Neural cell (in vitro differentiated cells): Measurements from ENCODE around the gene ICOSLG. TPM values are rescaled to one million over a fixed set of nuclear protein-coding genes. Genes with fewer than 3 reads are reported as not detected.
"Not testable (repeated sequence)": the region's sequence is repeated elsewhere in the genome, so short reads cannot be mapped to it uniquely, and the experiment has no call there.

Experiments
- H2AFZ ChIP-seq: fragments of 200-600, 300-800 bp; sonication (generic), shearing (Covaris generic); 2 replicates; pipeline ENCODE4 v1.6.0; 2014; ENCODE audit warnings: low read depth, mild to moderate bottlenecking, antibody characterized with exemption, low read length, moderate library complexity
- H3F3A ChIP-seq: fragments of 200-600 bp; shearing (Covaris generic); 2 replicates; pipeline ENCODE4 v1.6.1; 2016; ENCODE audit warnings: mild to moderate bottlenecking, moderate library complexity, mixed read lengths, antibody characterized with exemption, low read length; ENCODE audit not compliant: insufficient read depth, poor library complexity, severe bottlenecking
- H3K27ac ChIP-seq: fragments of 200-600, 300-800 bp; sonication (generic), shearing (Covaris generic); 2 replicates; pipeline ENCODE4 v1.5.1; 2014; ENCODE audit warnings: mild to moderate bottlenecking, low read length, moderate library complexity
- H3K27me3 ChIP-seq: fragments of 300-800, 200-600 bp; sonication (generic), shearing (Covaris generic); 2 replicates; pipeline ENCODE4 v1.6.0; 2014; ENCODE audit warnings: mild to moderate bottlenecking, low read depth, low read length, moderate library complexity; ENCODE audit not compliant: insufficient read depth
- H3K36me3 ChIP-seq: fragments of 300-800, 200-600 bp; sonication (generic), shearing (Covaris generic); 2 replicates; pipeline ENCODE4 v1.5.1; 2014; ENCODE audit warnings: mild to moderate bottlenecking, antibody characterized with exemption, low read length, moderate library complexity; ENCODE audit not compliant: insufficient read depth
- H3K4me2 ChIP-seq: fragments of 300-800, 200-600 bp; sonication (generic), shearing (Covaris generic); 2 replicates; pipeline ENCODE4 v1.6.0; 2014; ENCODE audit warnings: mild to moderate bottlenecking, low read length
- H3K4me3 ChIP-seq: fragments of 300-800, 200-600 bp; sonication (generic), shearing (Covaris generic); 2 replicates; pipeline ENCODE4 v1.5.1; 2014; ENCODE audit warnings: mild to moderate bottlenecking, low read length, moderate library complexity
- H3K79me2 ChIP-seq: fragments of 200-600 bp; shearing (Covaris generic); replicated peaks from 2 replicates; pipeline ENCODE4 v1.6.0; 2014; ENCODE audit warnings: mild to moderate bottlenecking, low read length, moderate library complexity; ENCODE audit not compliant: insufficient read depth
- H3K9ac ChIP-seq: fragments of 300-800, 200-600 bp; sonication (generic), shearing (Covaris generic); 2 replicates; pipeline ENCODE4 v1.6.1; 2016; ENCODE audit warnings: mild to moderate bottlenecking, low read length, mixed read lengths
- H3K9me2 ChIP-seq: fragments of 200-600 bp; shearing (Covaris generic); 2 replicates; pipeline ENCODE4 v1.6.1; 2016; ENCODE audit warnings: mild to moderate bottlenecking, low read length, mixed read lengths; ENCODE audit not compliant: insufficient read depth
- H3K9me3 ChIP-seq: fragments of 200-600, 300-800 bp; sonication (generic), shearing (Covaris generic); 2 replicates; pipeline ENCODE4 v1.6.1; 2016; ENCODE audit warnings: mild to moderate bottlenecking, mixed run types, low read length, moderate library complexity, mixed read lengths
- H4K20me1 ChIP-seq: fragments of 200-600 bp; shearing (Covaris generic); 2 replicates; pipeline ENCODE4 v1.6.1; 2016; ENCODE audit warnings: mild to moderate bottlenecking, mixed run types; ENCODE audit not compliant: insufficient read depth
- polyA plus RNA-seq: library from polyadenylated mRNA; depleted of rRNA; stranded (reverse); fragments of >200 nt; gene quantifications from 2 replicates; pipeline ENCODE4 v1.2.3, GENCODE V29; 2014

ICOSLG gene
- polyA plus RNA-seq, 1 donor from 2014 or later = not detected

DNA sequence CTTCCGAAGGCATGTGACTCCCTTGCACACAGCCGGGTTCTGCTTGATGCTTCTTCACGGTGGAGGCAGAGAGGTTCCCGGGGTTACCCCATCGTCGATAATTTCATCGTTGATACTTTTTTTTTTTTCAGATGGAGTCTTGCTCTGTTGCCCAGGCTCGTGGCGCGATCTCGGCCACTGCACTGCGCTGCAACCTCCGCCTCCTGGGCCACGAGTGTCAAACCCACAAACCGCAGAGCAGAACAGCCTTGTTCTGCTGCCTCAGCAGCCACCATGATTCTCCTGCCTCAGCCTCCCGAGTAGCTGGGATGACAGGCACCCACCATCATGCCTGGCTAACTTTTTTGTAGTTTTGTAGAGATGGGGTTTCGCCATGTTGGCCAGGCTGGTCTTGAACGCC lies 20.1 kb downstream of the ICOSLG start:
- H3K9me2 ChIP-seq, H3K79me2 ChIP-seq, H3K4me3 ChIP-seq, H3K27ac ChIP-seq, H3K9ac ChIP-seq, H3F3A ChIP-seq, H3K9me3 ChIP-seq, H3K27me3 ChIP-seq, H4K20me1 ChIP-seq, H3K4me2 ChIP-seq, H3K36me3 ChIP-seq, H2AFZ ChIP-seq: not testable (repeated sequence)

DNA sequence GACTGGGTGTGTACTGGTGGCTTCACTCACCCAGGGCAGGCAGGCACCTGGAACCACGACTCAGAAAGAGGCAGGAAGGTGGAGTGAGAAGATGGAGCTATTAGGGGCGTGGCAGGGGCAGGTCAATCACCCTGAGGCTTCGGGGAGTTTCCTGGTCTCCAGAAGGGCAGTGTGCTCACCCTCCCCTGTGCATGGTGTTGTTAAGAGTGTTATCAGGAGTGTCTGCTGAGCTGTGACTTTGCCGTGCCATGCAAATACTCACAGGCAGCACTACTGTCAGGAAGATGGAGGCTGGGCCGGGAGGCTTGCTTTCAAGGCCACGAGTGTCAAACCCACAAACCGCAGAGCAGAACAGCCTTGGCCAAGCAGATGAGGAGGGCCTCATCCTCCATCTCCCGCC lies 22.3 kb downstream of the ICOSLG start:
- H3K9me2 ChIP-seq, H3K4me3 ChIP-seq, H3K9ac ChIP-seq, H3K27ac ChIP-seq, H3K36me3 ChIP-seq, H3K9me3 ChIP-seq, H3F3A ChIP-seq, H4K20me1 ChIP-seq, H3K27me3 ChIP-seq, H2AFZ ChIP-seq, H3K4me2 ChIP-seq, H3K79me2 ChIP-seq: not testable (repeated sequence)

DNA sequence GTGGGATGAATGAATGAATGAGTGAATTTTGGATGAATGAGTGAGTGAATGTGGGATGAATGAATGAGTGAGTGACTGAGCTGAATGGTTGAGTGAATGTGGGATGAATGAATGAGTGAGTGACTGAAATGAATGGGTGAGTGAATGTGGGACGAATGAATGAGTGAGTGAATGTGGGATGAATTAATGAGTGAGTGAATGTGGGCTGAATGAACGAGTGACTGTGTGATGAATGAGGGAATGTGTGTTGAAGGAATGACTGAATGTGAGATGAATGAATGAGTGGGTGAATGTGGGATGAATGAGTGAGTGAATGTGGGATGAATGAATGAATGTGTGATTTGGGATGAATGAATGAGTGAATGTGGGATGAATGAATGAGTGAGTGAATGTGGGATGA lies 28.8 kb downstream of the ICOSLG start:
- not testable (repeated sequence) for H3K27ac ChIP-seq, H4K20me1 ChIP-seq, H3K9ac ChIP-seq, H3K9me3 ChIP-seq, H3K79me2 ChIP-seq, H3K4me3 ChIP-seq, H3K9me2 ChIP-seq, H3F3A ChIP-seq, H3K27me3 ChIP-seq, H2AFZ ChIP-seq, H3K4me2 ChIP-seq, H3K36me3 ChIP-seq

DNA sequence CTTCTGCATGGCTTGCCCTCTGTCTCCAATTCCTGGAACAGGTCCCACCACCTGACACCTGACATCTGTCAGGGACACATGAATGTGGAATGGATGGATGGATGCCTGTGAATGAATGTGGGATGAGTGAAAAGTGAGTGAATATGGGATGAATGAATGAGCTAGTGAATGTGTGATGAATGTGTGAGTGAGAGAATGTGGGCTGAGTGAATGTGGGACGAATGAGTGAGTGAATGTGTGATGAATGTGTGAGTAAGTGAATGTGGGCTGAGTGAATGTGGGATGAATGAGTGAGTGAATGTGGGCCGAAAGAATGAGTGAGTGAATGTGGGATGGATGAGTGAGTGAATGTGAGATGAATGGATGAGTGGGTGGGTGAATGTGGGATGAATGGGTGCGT lies 29.2 kb downstream of the ICOSLG start:
- H3K27ac ChIP-seq, H4K20me1 ChIP-seq, H3K9ac ChIP-seq, H3F3A ChIP-seq, H2AFZ ChIP-seq, H3K4me2 ChIP-seq, H3K9me2 ChIP-seq, H3K9me3 ChIP-seq, H3K27me3 ChIP-seq, H3K79me2 ChIP-seq, H3K4me3 ChIP-seq, H3K36me3 ChIP-seq: not testable (repeated sequence)

DNA sequence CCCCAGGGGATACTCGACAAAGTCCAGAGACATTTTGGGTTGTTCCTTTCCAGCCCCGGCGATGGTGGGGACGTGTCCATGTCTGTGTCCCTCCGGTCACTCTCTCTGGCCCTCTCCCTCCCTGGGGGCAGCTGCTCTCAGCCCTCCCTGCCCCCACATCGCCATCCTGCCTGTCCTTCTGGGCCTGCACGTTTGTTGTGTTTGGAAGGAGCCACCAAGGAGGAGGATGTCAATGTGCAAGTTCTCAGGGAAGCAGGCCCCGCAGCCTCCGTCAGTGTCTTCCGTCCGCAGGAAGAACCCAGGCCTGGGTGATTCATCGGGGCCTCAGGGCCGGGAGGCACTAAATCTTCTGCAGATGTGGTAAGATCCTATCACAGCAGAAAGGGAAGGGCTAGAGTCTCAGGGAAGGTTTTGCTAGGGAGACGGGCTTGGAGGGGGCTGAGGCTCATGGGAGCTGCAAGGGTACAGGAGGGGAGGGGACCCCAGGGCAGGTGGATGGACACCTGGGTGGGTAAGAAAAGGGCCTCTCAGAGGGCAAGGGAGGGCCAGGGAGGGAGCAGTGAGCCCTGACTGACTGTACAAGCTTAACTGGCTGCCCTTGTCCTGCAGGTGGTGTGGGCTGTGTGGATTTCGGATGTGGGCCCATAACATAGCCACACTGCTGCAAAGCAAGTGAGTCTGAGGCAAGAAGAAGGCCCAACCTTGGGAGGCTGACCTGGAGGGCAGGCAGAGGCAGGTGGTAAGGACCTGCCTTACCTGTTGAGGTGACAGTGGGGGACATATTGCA lies 32.7 kb downstream of the ICOSLG start:
- H3K9me2 ChIP-seq, H3K79me2 ChIP-seq, H3K9ac ChIP-seq, H4K20me1 ChIP-seq, H3K27me3 ChIP-seq, H3K36me3 ChIP-seq, H3K4me3 ChIP-seq, H3K27ac ChIP-seq, H3K9me3 ChIP-seq, H2AFZ ChIP-seq, H3K4me2 ChIP-seq, H3F3A ChIP-seq: not testable (repeated sequence)

DNA sequence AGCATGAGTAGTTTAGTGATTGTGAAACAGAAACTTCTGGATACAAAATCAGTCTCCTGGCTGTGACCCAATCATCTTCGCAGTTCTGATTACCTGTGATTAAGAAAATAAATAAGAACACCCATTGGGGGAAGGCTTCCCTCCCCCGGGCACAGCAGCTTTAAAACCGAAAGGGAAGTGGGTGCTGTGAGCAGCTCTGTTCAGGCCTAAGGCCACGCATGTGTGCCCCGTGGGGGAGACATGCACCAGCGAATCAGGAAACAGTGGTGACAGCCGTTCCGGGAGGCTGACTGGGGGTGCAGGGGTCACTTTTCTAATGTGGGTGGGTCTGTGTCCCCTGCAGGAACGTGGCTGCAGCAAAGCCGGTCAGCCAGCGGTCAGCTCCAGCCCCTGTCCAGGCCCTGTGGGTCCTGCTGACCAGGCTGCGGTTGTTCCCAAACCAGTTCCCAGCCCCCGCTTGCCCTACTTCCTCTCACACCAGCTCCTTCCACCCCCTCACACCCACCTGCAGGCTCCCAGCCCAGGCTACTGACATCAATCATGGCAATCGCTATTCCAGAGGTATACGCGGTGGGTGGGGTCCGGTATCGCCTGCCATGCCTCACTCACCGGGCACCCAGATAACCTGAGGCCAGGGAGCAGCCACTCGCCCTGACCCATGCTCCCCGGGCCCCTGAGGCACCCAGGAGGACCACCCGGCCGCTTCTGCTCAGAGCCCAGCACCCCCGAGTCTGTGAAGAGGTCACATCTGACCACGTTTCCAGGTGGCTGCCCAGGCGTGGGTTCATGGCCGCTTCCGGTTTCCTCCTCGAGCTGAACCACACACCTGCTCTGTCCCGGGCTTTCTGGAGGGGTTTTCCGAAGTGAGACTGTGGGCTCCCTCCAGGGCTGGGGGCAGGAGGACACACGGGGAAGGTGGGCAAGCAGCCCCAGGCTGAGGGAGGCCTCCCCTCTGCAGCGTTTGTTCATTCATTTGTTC lies 33.8 kb downstream of the ICOSLG start:
- not testable (repeated sequence) for H3K27ac ChIP-seq, H3F3A ChIP-seq, H2AFZ ChIP-seq, H3K79me2 ChIP-seq, H3K27me3 ChIP-seq, H3K9me3 ChIP-seq, H3K9me2 ChIP-seq, H3K9ac ChIP-seq, H3K4me2 ChIP-seq, H3K36me3 ChIP-seq, H4K20me1 ChIP-seq, H3K4me3 ChIP-seq

DNA sequence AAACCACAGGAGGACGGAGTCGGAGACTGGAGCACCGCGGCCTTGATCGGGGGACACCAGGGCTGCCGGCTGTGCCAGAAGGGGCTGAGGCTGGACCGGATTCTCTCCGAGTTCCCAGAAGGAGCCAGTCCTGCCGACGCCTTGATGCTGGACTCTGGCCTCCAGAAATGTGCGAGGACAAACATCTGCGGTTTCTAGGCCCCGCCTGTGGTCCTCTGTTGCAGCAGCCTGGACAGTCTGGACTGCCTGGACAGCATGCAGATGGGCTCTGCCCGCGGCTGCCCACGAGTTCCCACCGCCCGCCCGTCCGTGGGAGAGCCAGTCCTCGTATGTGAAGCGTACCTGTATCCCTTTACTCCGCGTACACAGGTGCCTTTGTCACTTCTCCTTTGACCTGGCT lies 34.6 kb downstream of the ICOSLG start:
- H3K79me2 ChIP-seq, H2AFZ ChIP-seq, H3K4me3 ChIP-seq, H3K9me3 ChIP-seq, H3K4me2 ChIP-seq, H3K36me3 ChIP-seq, H4K20me1 ChIP-seq, H3K9me2 ChIP-seq, H3K27ac ChIP-seq, H3K9ac ChIP-seq, H3F3A ChIP-seq, H3K27me3 ChIP-seq: not testable (repeated sequence)
